HG03039 (cell line): ENCODE measurements around the gene GALNT15.
A peak's percentile ranks its signal among the peaks of the same experiment; 100 is the strongest.

Experiments
- ATAC-seq: cut with Tn5 transposase; IDR thresholded peaks from one replicate; pipeline ENCODE4 v1.9.1; 2021; ENCODE audit warnings: mild to moderate bottlenecking, moderate library complexity; ENCODE audit not compliant: unreplicated experiment

Gene GALNT15

DNA sequence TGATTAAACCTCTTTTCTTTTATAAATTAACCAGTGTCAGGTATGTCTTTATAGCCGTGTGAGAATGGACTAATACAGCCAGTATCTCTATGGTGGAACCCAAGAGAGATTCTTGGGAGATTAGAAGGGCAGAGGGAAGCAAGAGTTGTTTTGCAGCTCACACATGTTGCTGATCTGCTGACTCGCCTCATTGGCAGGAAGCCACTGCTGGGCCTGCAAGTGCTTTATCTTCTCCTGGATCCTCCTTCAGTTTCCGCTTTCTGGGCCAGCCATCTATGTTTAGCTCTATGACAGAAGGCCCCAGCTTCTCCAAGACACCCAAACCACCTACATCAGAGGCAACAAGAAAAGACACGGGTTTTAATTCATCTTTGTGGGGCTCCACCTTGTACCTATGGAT lies 23.4 kb upstream of the GALNT15 start:
- ATAC-seq, result no peak

DNA sequence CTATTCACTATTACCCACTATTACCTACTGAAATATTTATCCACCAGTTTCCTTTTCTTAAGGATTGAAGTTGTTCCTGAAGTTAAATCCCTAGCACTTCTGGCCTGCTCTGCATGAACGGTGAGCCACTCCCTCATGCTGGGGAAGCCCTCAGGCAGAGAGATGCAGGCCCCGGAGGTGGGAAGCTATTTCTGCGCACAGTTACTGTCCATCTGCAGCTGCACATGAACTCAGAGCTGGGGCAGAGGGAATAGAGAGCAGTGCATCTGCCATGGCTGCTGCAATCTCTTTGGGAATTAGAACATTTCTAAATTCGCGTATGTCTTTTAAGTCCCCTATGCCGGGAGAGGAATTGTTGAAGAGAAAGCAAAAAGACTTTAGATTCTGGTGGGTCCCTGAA lies 6.3 kb upstream of the GALNT15 start:
- ATAC-seq, result no peak

DNA sequence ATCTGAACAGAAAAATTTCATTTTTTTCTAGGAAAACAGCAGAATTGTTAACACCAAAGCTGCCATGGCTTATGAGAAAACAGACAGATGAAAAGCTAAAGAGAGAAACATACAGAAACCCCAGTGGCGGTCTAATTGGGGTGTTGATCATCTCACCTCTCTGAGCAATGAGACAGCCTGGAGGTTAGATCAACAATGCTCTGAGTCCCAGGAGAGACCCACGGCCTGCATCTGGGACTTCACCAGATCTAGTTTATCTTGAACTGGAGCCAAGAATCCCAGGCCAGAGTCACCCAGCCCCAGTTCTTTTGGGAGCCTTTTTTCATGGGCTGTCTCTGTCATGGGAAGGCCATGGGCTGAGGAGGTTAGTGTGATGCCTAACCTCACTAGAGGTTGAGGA lies 3.5 kb upstream of the GALNT15 start:
- no peak for ATAC-seq

DNA sequence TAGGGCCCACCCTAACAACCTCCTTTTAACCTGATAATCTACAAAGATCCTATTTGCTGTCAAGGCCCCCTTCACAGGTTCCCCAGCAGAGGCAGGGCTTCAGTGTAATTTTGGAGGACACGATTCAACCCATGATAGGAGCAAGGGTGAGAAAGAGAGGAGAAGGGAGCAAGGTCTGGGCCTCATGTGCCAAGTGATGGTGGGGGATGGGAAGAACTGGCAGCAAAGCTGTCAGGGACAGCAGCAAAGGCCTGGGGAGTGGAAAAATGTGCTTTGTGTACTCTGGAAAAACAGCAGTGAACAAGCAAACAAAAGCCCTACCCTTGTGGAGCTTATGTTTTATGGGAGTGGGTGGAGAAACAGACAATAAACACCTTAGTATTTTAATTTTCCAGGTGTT lies 2.7 kb upstream of the GALNT15 start:
- no peak for ATAC-seq

DNA sequence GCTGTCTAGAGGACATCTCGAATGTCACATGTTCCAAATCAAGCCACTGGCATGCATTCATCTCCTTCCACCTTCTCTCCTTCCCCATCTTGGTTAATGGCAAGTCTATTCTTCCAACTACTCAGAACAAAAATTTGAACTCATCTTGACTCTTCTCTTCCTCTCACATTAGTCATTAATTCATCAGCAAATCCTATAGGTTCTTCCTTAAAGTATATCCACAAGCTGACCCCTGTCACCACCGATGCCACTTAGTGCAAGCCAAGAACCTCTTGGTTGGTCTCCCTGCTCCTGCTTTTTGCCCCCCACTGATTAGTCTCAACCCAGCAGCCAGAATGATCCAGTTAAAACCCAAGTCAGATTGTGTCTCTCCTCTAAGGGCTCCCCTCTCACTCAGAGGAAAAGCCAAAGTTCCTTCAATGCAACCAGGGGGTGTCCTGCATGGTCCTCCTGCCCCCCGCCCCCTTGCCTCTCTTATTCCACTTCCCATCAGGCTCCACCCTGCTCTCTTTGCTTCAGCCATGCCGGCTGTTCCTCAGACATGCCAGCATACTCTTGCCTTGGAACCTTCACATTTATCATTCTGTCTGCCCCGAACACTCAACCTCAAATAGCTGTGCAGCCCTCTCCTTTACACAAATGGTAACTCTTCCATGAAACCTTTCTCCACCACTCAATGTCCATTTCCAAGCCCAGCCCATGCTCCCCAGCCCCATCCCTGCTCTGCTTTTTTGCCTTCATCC lies 1.0 kb upstream of the GALNT15 start:
- ATAC-seq, result no peak

DNA sequence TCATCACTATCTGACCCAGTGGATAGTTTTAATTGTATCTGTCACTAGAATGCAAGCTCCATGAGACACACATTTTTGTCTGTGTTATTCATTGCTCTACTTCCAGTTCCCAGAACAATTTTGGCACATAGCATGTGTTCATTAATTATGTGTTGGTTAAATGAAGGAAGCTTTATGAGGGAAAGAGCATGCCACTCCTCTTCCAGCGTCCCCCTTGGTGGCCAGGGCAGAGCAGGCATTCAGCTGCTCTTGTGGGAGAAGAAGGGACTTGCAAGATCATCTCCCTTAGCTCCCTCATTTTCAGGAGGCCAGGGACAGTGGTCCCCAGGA lies 489 bp upstream of the GALNT15 start:
- ATAC-seq, result no peak

DNA sequence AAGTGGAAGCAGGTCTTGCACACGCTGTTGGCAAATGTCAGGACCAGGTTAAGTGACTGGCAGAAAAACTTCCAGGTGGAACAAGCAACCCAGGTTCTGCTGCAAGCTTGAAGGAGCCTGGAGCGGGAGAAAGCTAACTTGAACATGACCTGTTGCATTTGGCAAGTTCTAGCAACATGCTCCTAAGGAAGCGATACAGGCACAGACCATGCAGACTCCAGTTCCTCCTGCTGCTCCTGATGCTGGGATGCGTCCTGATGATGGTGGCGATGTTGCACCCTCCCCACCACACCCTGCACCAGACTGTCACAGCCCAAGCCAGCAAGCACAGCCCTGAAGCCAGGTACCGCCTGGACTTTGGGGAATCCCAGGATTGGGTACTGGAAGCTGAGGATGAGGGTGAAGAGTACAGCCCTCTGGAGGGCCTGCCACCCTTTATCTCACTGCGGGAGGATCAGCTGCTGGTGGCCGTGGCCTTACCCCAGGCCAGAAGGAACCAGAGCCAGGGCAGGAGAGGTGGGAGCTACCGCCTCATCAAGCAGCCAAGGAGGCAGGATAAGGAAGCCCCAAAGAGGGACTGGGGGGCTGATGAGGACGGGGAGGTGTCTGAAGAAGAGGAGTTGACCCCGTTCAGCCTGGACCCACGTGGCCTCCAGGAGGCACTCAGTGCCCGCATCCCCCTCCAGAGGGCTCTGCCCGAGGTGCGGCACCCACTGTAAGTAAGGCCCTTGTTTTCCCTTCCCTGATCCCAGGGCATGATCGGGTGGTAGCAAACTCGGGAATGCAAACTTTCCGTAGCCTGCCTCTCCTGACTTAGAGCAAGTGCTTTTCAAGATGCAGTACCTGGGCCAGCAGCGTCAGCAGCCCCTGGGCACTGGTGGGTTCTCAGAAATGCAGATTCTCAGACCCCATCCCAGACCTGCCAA lies 759 bp downstream of the GALNT15 start:
- no peak for ATAC-seq

DNA sequence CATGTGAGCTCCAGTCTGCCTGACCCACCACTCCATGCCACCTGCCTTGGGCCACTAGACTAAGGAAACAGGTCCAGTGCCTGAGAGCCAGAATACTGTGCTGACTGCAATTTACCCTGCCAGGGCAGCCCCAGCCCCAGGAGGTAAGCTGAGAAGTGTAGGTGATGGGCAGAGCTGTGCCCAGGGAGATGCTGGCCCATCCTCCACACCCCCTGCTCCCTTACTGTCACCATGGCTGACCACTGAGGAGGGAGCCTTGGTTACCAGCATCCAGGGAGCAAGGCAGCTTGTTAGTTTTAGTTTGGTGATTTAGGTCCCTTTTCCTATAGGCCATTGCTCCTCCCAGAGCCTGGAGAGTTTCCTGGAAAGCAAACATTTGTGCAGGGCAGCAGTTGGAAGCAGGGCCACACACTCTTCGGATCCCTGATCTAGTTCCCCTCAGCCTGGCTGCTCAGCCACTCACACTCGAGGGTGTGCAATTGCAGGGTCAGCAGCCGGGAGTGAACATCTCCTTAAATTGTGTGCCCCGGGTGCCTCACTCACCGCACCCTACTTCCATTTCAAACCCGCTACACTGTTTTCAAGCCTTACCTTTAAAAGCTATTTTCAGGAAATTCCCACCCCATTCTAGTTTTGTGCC lies 2.0 kb downstream of the GALNT15 start:
- ATAC-seq, result no peak

DNA sequence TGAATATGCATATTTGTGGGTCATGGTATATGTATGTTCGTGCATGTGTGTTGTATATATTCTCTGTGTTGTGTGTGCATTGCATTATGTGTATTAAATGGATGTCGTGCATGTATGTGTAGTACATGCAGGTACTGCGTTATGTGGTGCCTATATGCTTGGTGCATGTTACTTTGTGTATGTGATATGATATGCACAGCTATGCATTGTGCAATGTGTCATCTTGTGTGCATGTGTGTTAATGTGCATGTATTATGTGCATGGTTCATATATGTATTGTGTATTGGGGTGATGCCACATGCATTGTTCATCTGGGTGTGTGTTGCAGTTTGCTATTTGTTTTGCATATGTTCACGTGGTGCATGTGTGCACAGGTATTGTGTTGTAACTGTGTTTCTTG lies 2.9 kb downstream of the GALNT15 start:
- ATAC-seq, result no peak

DNA sequence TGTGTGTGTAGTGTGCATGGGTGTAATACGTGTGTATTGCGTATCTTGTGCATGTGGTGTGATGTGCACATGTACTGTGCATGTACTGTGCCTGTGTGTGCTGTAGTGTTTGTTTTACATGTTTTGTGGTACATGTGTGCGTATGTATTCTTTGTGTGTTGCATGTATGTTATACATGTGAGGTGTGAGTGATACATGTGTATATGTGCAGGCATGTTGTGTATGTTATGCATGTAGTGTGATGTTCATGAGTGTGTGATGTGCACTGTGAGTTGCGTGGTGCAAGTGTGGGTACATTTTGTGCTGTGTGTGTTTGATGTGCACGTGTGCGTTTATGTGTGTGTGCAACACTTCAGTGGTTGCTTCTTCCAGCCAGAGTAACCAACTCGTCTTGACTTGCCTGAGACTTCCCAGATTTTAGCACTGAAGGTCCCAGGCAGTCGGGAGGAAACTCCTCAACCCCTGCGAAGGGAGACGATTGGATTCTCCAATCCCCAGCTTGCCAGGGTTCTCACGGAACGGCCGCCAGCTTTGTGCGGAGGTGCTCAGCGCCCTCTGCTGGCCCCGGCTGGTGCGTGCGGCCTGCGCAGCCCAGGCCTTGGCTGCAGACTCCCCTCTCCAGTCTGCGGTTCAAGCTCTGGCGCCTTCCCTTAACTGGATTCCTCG lies 3.6 kb downstream of the GALNT15 start:
- ATAC-seq, result peak; percentile 62

DNA sequence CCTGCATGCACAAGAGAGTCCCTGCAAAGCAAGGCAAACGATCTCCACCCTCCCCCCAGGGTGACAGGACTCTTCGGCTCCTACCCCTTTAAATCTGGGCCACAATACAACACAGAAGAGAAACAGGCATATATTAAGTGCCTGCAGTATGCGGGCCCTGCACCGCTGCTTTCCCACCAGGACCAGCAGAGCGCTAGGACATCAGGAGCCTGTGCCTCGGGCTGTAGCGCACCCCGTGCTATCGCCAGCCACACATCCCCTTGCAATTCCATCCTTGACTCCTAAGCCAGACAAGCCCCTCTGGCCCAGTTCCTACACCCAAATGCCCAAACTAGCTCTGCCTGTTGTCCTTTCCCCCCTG lies 4.1 kb downstream of the GALNT15 start:
- no peak for ATAC-seq

DNA sequence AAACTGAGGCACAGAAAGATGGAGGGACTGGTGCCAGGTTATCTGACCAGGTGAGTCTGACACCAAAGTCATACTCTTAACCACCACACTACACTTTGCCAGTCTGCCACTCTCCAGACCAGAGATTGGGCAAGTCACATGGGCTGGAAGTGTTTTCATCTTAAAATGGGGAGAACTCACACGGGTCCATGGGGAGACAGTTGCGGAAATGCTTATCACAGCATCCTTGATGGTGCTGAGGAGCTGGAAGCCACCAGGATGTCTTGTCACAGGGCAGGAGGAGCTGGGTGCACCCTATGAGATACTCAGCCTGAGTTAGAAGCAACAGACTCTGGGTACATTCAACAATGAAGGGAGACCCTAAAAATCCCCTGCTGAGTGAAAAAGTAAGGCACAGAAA lies 4.8 kb downstream of the GALNT15 start:
- no peak for ATAC-seq

DNA sequence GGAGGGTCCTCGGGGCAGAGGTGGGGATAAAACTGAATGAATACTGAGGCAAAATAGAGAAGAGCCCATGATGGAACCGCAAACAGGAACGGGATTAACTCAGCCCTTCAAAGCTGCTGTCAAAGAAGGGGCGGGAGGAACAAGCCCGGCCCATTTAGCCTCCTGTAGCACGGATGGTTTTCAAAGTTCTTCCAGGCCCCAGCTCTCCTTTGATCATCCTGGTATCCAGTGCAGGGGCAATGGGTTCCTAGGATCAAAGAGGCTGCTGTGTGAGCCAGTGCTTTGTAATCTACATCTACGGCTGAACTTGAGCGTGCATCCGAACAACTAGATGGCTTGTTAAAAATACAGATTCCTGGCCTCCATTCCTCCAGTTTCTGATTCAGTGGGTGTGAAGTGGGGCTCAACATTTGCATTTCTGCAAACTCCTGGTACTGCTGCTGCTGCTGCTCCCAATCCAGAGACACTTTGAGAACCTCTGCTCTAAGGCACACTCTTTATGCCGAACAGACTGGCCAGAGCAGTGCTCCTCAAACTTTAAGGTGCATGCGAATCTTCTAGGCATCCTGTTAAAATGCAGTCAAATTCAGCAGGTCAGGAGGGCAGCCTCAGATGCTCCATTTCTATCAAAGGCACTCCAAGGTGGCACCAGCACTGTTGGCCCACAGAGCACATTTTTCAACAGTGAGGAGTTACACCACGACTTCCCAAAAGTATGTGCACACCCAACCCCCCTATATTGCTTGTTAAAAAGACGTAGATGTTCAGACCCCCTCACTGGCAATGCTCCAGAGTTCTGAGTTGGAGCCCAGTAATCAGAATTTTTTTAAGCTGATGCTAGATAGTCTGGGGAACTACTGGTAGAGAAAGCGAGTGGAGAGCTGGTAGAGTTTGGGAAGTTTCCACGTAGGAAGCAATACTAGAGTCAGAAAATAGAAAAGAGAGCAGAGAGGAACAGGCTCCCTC lies 5.6 kb downstream of the GALNT15 start:
- no peak for ATAC-seq

DNA sequence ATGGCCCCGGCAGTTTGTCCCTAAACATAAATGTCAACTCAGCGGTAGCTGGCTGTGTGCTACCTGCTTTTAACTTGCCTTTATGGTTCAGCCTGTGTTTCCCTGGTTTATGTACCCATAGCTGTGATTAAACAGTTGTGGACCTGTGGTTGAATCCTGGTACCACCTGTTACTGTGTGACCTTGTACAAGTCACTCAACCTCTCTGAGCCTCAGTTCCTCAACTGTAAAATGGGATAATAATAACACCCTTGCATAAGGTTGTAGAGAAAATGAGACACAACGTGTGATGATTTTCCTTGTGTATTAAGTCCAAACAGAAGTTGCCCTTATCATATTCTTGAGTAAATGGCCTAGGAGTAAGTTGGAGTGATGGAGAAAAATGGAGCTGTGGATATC lies 6.3 kb downstream of the GALNT15 start:
- no peak for ATAC-seq

DNA sequence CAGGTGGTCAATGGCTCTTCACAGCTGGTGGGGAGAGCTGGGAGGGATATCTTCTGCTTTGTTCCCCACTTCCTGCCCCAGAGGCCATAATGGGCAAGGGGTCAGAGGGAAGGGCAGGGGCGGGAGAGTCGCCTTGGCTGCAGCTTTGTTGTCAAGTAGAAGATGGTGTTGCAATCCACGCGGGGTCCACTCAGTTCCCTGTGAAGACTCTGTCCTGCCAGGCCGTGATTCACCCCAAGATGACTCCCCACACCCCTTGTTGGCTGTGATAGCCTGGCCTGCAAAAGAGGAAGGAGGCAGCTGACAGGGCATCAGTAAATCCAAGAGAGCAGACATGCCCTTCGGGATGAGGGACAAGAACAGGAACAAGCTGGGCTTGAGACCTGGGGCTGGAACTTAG lies 6.9 kb downstream of the GALNT15 start:
- no peak for ATAC-seq

DNA sequence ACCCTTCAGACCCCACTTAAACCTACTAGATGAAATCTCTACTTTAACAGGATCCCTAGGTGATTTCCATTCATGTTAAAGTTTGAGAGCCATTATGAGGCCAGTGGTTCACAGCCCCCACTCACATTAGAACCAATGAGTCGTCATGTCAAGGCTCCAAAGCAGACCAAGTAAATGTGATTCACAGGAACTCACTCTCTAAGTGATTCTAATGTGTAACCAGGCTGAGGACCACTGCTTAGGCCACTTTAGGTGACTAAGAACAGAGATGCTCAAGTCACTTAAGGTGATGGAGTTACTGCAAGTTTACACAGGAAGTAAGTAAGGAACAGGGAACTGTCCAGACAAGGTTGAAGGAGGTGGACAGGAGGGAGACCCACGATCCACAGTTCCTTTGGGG lies 7.7 kb downstream of the GALNT15 start:
- no peak for ATAC-seq

DNA sequence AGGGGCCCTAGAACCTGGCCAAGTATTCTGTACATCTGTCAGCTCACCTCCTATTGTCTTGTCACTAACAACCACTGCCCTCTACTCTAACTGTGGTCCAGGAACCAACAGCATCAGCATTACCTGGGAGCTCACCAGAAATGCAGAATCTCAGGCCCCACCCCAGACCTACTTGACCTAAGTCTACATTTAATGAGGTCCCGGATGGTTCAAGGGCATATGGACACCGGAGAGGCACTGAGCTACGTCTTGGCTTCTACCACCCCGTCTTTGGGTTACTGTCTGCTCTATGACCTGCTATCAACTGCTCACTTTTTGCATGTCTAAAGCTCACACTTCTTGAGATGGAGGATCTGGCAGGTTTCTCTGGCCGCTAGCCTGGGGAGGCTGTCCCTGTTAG lies 8.1 kb downstream of the GALNT15 start:
- ATAC-seq, result no peak

DNA sequence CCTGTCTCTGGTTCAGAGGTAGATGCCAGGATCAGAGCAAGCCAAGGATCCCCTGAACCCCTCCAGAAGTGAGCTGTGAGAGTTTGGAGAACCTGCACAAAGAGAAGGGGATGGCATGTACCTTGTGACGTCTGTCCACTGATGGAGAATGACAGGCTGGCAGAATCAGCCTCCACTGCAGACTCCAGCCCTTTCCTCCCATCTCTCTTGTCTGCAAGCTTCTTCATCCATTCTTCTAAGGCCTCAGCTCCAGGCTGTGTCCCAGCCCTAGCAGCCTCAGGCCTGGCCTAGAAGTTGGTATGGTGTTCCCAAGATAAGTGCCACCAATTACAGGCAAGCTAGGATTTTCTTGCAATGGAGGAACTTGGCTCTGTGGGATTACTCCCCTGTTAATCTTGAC lies 8.6 kb downstream of the GALNT15 start:
- ATAC-seq, result no peak

DNA sequence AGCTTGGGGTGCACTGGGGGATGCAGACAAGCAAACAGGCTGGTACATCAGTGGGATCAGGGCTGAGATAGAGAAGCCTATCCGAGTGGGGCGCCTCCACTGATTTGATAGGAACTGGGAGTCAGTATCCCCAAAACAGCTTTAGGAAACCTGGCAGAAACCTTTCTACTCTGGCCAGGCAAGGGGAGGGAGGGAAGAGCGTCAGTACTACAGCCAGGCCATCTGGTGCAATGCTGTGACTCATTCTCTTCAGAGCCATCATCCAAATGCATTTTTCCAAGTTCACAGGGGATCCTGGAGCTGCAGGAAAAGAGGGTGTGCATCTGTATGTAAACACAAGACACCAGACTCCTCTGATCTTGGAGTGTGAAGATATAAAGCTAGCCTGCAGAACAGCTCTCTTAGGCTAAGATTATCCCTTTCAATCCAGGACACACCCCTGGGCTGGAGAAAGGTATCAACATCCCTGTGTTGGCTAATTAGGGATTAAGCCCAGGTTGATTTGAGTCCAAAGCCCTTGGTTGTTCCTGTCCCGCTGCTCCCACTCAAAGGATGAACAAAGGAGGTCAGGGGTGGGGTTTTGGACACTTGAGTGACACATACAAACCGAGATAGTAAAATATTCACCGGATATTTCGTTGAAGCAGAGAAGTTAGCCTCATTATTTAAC lies 9.3 kb downstream of the GALNT15 start:
- no peak for ATAC-seq

DNA sequence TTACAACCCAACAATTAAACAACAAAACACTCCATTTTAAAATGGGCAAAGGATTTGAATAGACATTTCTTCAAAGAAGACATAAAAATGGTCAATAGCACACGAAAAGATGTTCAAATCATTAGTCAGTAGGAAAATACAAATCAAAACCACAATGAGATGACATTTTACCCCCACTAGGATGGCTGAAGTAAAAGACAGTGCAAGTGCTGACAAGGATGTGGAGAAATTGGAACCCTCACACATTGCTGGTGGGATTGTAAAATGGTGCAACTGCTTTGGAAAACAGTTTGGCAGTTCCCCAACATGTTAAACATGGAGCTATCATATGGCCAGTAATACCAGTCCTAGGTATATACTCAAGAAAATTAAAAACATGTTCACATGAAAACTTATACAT lies 11.6 kb downstream of the GALNT15 start:
- no peak for ATAC-seq
